DND-41 (cell line): ENCODE results near the gene IGFBP2.

Experiments used
- ATAC-seq: fragments of 200-7000 bp; cut with Tn5 transposase; 3 replicates; pipeline ENCODE4 v1.9.1; 2021; ENCODE audit warnings: low read depth; ENCODE audit not compliant: insufficient read depth
- DNase-seq: peaks from one replicate; pipeline ENCODE4 v3.0.0-alpha.2; 2020
- H2AFZ ChIP-seq: 2 replicates; pipeline ENCODE4 v1.6.0; 2012; ENCODE audit warnings: low read depth, low read length
- H3K27ac ChIP-seq: 2 replicates; pipeline ENCODE4 v1.5.1; 2012; ENCODE audit warnings: low read length, inconsistent platforms
- H3K27me3 ChIP-seq: fragments of 200-600 bp; sonication (generic); 2 replicates; pipeline ENCODE4 v1.6.0; 2012; ENCODE audit warnings: low read length, mild to moderate bottlenecking, inconsistent platforms; ENCODE audit not compliant: insufficient read depth, poor library complexity
- H3K36me3 ChIP-seq: 2 replicates; pipeline ENCODE4 v1.5.1; 2012; ENCODE audit warnings: low read length, inconsistent platforms; ENCODE audit not compliant: insufficient read depth
- H3K4me1 ChIP-seq: 2 replicates; pipeline ENCODE4 v1.5.1; 2012; ENCODE audit warnings: mild to moderate bottlenecking, low read length; ENCODE audit not compliant: insufficient read depth
- H3K4me2 ChIP-seq: 2 replicates; pipeline ENCODE4 v1.6.0; 2012; ENCODE audit warnings: mild to moderate bottlenecking, moderate library complexity, low read length, inconsistent platforms; ENCODE audit not compliant: insufficient read depth
- H3K4me3 ChIP-seq, 2 experiments: fragments of 200-600 bp in 1 of 2; shearing (Covaris generic) in 1 of 2; 2 replicates each; pipeline ENCODE4 v1.5.1; 2012 to 2016; ENCODE audit warnings: inconsistent platforms in 2 of 2, low read length in 2 of 2, mild to moderate bottlenecking in 2 of 2, low read depth in 1 of 2, moderate library complexity in 1 of 2
- H3K79me2 ChIP-seq: 2 replicates; pipeline ENCODE4 v1.6.0; 2012; ENCODE audit warnings: low read length, inconsistent platforms; ENCODE audit not compliant: insufficient read depth
- H3K9ac ChIP-seq: 2 replicates; pipeline ENCODE4 v1.6.0; 2012; ENCODE audit warnings: low read depth, mild to moderate bottlenecking, inconsistent platforms, low read length, moderate library complexity
- H3K9me3 ChIP-seq: 2 replicates; pipeline ENCODE4 v1.5.1; 2012; ENCODE audit warnings: low read length, moderate library complexity, mild to moderate bottlenecking, inconsistent platforms; ENCODE audit not compliant: insufficient read depth, severe bottlenecking
- H4K20me1 ChIP-seq: 2 replicates; pipeline ENCODE4 v1.6.0; 2012; ENCODE audit warnings: low read length; ENCODE audit not compliant: insufficient read depth
- EZH2 ChIP-seq: IDR thresholded peaks from 3 replicates; pipeline ENCODE4 v1.6.1; 2012; ENCODE audit warnings: borderline replicate concordance, low read depth, mild to moderate bottlenecking, moderate library complexity, low read length, inconsistent platforms; ENCODE audit not compliant: severe bottlenecking
- TF ChIP-seq, protein P1 (sequence below): IDR thresholded peaks from 2 replicates; pipeline ENCODE4 v1.5.1; 2012; ENCODE audit warnings: borderline replicate concordance, low read length, moderate library complexity, mild to moderate bottlenecking; ENCODE audit not compliant: poor library complexity, severe bottlenecking; ENCODE audit errors: extremely low read depth

IGFBP2 gene

DNA sequence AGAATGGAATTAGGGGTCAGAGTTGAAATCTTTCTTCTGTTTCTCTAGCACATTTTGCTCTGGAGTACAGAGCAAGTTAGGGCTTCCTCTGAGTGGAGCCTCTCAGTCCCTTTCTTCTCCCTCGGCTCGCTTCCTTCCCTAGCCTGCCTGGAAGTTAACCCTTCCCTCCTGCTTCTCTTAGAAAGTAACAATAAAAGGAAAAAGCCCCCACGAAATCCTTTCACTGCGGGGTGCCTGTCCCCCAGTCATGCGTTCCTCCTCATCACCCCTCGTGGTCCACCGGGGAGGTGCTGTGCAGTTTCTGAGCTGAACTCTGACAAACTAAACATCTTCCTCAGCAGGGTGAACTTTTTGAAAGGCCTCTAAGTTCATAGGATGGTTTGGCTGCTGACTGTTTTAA, 2.0 kb downstream of the IGFBP2 start:
- TF ChIP-seq EZH2: no peak
- TF ChIP-seq, protein P1, sequence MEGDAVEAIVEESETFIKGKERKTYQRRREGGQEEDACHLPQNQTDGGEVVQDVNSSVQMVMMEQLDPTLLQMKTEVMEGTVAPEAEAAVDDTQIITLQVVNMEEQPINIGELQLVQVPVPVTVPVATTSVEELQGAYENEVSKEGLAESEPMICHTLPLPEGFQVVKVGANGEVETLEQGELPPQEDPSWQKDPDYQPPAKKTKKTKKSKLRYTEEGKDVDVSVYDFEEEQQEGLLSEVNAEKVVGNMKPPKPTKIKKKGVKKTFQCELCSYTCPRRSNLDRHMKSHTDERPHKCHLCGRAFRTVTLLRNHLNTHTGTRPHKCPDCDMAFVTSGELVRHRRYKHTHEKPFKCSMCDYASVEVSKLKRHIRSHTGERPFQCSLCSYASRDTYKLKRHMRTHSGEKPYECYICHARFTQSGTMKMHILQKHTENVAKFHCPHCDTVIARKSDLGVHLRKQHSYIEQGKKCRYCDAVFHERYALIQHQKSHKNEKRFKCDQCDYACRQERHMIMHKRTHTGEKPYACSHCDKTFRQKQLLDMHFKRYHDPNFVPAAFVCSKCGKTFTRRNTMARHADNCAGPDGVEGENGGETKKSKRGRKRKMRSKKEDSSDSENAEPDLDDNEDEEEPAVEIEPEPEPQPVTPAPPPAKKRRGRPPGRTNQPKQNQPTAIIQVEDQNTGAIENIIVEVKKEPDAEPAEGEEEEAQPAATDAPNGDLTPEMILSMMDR: no peak
- Histone ChIP-seq H3K9ac (peak overlapping the region; percentile 99), H3K4me3 (peak overlapping the region; percentile 88 to 99), H3K27ac (peak overlapping the region; percentile 94), H3K9me3 (no peaks in the 10 kb centered on the region), H3K27me3 (no peaks in the 10 kb centered on the region), H3K4me2 (peak overlapping the region; percentile 71), H3K4me1 (peaks cover 56% of the 10 kb centered on the region), H3K36me3 (peaks cover 62% of the 10 kb centered on the region), H2AFZ (no peak overlapping the region), H4K20me1 (peaks cover 53% of the 10 kb centered on the region), H3K79me2 (peaks cover 81% of the 10 kb centered on the region)
- ATAC-seq (peak; percentile 25; the same call in 2 of the 3 replicates), DNase-seq (peak; percentile 60)

DNA sequence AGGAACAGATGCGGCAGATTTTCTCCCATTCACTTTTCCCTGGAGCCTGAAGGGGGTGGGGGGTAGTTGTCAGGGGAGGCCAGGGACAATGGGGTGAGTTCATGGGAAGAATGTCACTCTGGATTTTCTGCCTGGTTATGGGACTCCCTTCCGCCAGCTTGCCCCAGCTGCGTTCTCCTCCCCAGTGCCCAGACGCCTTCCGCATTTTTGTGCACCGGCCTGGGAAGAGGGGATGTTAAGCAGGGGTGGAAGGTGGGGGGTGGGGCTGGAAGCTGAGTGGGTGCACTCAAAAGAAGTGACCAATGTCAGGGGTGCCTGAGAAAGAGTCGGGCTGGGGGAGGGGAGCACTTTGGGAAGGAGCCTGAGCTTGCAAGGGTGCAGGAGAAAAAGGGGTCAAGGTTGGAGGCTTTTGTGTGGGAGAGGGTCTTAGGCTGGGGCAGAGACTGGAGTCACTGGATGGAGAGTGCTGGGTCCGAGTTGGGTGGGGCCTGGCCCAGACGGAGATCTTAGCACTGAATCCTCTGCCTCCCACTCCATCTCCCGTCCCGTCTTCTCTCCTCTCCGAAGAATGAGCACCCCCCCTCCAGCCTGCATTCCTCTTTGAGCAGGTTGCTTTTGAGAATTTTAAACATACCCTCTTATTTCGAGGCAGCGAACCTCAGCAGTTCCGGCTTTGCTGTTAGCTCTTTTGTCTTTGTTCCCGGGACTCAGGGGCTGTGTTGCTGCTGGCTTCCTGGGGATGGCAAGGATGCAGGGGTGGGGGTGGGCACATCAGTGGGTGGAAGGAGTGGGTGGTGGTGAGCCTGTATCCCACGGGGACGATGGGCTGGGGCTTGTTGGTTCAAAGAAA, 2.7 kb downstream of the IGFBP2 start:
- H3K79me2 ChIP-seq: peaks cover 88% of the 10 kb centered on the region
- peak overlapping the region; percentile 71 for H3K4me2 ChIP-seq
- peaks cover 61% of the 10 kb centered on the region for H4K20me1 ChIP-seq
- ATAC-seq (peak; percentile 6), DNase-seq (peak; percentile 76)
- TF ChIP-seq, protein P1: no peak
- TF ChIP-seq EZH2: no peak
- H3K27ac ChIP-seq: peak overlapping the region; percentile 94
- H3K4me3 ChIP-seq: peak overlapping the region; percentile 88 to 99
- H3K36me3 ChIP-seq: peaks cover 70% of the 10 kb centered on the region
- H3K4me1 ChIP-seq: peaks cover 64% of the 10 kb centered on the region
- no peaks in the 10 kb centered on the region for H3K9me3 ChIP-seq
- H3K9ac ChIP-seq: peak overlapping the region; percentile 99
- no peak overlapping the region for H2AFZ ChIP-seq
- no peaks in the 10 kb centered on the region for H3K27me3 ChIP-seq

DNA sequence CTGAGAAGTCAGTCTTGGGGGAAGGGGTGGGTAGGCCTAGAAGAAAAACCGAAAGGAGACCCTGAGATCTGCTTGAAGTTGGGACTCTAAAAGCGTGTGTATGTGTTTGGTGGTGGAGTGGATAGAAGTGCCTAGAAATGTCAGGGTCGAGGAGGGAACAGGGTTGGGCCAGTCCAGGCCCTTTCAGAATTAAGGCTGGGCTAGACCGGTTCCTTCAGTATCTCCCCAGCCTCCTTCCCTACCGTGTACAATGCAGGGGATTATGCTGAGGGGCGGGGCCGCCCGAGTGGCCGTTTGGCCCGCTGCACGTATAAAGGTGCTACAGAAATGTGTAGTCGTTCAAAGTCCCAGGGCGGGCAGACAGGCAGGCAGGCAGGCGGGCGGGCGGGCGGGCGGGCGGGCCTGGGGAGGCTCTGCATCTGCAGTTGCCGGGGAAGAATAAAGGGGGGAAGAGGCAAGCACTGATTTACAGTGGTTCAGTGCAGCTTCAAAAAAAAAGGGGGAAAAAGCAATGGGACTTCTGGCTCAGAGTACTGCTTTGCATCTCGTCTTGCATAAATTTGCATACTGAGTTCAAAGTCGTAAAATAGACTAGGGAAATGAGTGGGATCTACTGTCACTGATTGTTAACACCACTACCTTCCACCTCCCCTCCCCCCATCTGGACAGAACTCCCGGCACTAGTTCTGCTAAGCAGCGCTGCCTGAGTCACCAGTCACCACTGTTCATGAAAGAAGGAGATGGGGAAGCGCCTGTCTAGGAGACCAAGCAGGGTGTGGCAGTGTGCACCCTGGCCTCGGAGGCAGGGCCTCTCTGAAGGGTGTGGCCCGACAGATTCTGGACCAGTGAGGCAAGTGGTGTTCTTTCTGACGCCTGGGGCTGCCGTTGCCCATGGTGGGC, 3.6 kb downstream of the IGFBP2 start:
- H3K9ac ChIP-seq: peak overlapping the region; percentile 99
- DNase-seq (peak; percentile 62), ATAC-seq (peak; percentile 48)
- peaks cover 76% of the 10 kb centered on the region for H3K36me3 ChIP-seq
- peak overlapping the region; percentile 94 for H3K27ac ChIP-seq
- no peak for TF ChIP-seq EZH2
- TF ChIP-seq, protein P1: no peak
- peaks cover 66% of the 10 kb centered on the region for H4K20me1 ChIP-seq
- H3K9me3 ChIP-seq: no peaks in the 10 kb centered on the region
- H3K4me2 ChIP-seq: peak overlapping the region; percentile 71
- no peaks in the 10 kb centered on the region for H3K27me3 ChIP-seq
- H3K79me2 ChIP-seq: peaks cover 96% of the 10 kb centered on the region
- H3K4me1 ChIP-seq: peaks cover 64% of the 10 kb centered on the region
- no peak overlapping the region for H2AFZ ChIP-seq
- H3K4me3 ChIP-seq: peak overlapping the region; percentile 88 to 99; a peak in 3 of 4 replicates
